Inferior parietal cortex (tissue), 1 donor: ENCODE data around the gene GNB4.
A peak's percentile ranks its signal among the peaks of the same experiment; 100 is the strongest.

ENCODE experiments used
- DNase-seq: peaks from one replicate; pipeline ENCODE4 v3.0.0-alpha.2; 2016; ENCODE audit errors: extremely low spot score

GNB4 gene

DNA sequence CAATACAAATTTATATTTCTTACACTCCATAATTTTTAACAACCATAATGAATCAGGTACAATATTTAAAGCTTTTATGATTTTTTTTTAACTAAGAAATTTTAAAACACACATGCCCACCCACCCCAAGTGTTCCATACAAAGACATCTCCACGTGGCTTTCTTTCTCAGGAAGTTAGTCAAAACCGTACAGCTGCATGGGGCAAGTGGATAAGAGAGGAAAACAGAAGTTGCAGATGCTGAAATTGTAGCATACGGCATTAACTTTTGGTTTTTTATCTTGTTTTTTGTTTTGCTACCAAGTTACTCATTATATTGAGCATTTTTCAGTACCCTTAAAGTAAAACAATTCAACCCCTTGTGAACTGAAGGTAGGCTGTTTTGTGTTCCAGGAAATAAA, 14.8 kb downstream of the GNB4 start:
- no peak for DNase-seq

DNA sequence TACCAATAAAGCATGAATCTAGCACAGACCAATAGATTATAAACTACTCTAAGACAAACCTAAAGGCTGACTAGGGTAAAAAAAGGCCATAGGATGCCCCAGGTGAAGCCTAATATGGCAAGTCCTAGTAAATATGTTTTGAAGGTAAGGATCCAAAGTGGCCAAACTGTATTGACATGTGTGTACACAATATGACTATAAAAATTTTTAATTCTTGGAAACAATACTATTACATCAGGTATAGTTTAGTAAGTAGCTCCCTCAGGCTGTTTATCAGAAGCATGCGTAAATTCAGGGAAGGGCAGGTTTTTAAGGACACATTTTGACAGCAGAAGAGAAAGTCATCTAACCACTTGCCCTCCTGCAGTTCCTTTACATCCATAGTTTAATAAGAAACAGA, 18.8 kb downstream of the GNB4 start:
- no peak for DNase-seq

DNA sequence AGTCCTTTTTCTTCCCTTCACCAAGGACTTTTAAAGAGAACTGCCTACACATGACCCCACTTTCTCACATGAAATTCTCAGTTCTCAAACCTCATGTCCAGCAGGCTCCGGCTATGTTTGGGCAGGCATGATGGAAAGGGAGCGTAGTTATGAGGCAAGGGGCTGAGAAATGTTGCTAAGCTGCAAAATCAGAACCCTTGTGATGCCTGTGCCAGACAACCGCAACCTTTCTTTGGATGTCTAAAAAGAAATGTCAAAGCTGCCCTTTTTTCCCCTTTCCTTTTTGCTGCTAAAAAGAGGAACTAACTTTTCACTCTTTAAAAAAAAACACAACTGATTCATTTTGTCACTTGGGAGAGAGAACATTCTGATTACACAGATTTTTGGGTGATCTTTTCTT, 19.2 kb downstream of the GNB4 start:
- DNase-seq, result no peak

- no peak for DNase-seq
These were observed 20.9 kb downstream of the GNB4 start for GRCh38 chr3:179430277-179430870.

DNA sequence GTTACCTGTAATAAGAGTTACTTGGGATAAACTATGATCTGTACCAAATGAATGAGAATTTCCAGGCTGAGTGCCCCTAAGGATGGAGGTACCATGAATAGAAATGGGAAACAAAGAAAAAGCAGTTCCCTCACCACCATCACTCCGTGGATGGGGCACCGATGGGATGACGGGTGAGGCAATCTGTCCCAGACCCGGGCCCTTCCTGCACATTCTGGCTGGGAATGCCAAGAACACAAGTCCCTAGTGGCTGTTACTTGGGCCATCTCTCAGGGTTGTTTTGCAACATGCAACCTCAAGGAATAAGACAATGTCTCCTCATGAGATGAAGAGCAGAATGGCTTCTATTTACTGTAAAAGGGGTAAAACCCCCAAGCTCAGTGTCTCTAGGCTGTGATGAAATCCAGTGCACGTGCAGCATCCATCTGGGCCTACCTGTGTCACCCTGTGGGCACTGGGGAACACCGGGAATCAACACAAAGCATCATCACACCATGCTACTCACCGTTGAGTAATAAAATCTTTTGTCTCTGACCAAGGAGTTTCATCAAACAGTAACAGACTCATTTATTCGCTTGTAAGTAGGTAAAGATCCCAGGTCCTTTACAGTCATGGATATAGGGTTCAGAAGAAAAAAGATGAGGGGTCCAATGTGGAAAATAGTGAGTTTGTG, 22.3 kb downstream of the GNB4 start:
- no peak for DNase-seq

GRCh38 chr3:179425075-179425474, 26.2 kb downstream of the GNB4 start:
- DNase-seq, result no peak

DNA sequence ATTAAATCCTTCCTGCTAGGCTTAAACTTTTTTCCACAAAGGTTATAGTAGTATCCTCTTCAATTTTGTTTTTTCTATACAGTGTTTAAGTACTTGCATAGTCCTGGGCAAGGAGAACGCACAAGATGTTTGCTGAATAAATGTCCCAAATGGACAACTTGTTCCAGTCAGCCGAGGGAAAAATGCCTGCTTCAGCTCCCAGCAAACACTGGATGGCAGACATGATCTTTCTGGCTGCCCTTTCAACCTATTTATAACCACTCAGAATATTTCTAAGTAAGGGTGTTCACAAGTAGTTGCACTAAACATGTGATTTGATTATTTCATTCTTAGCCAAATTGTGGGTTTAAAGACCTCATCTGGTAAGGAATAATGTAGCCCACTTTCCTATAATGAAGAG, 29.8 kb downstream of the GNB4 start:
- peak; percentile 48 for DNase-seq

DNA sequence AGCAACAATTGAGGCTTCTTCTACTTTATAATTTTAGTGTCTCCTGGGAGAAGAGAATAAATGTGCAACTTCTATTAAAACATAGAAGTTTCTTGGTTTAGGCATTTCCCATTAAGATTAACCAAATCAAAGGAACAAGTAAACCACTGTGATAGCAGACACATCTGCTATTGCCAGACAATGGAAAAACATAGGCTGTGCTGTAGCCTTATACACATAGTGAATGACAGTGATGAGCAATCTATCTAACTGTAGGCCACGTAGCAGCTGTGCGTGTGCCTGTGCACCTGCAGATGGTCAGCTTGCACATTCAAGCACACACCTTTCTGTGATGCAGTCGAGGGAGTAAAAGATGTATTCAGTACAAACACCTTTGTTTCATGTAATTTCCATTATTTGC, 32.7 kb downstream of the GNB4 start:
- no peak for DNase-seq

- DNase-seq, result no peak
These were observed 34.6 kb downstream of the GNB4 start for GRCh38 chr3:179416681-179417080.

GRCh38 chr3:179415377-179415776, 35.9 kb downstream of the GNB4 start:
- no peak for DNase-seq

GRCh38 chr3:179414804-179415203, 36.5 kb downstream of the GNB4 start:
- DNase-seq, result no peak

- DNase-seq, result no peak
These were observed 40.3 kb downstream of the GNB4 start for GRCh38 chr3:179410999-179411398.

- DNase-seq, result no peak
These were observed 40.9 kb downstream of the GNB4 start for GRCh38 chr3:179410331-179410730.

- no peak for DNase-seq
These were observed 47.0 kb downstream of the GNB4 start for GRCh38 chr3:179404307-179404706.

GRCh38 chr3:179402963-179403362, 48.3 kb downstream of the GNB4 start:
- no peak for DNase-seq

DNA sequence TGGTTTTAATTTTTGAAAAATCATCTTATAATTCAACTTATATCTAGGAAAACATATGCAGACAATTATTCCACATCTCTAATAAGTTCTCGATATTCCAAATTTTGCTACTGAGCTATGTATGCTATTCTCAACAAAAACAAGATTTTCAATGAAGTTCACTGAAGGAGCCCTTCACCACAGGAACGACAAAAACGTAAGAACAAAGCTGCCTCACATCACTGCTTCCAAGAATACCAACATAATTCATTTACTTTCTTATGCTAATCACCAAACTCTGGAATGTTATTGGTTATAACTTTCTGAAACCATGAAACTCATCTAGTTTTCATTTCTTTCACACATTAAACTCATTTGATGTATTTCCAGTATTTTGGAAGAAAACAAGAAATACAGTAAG, 49.7 kb downstream of the GNB4 start:
- no peak for DNase-seq

DNA sequence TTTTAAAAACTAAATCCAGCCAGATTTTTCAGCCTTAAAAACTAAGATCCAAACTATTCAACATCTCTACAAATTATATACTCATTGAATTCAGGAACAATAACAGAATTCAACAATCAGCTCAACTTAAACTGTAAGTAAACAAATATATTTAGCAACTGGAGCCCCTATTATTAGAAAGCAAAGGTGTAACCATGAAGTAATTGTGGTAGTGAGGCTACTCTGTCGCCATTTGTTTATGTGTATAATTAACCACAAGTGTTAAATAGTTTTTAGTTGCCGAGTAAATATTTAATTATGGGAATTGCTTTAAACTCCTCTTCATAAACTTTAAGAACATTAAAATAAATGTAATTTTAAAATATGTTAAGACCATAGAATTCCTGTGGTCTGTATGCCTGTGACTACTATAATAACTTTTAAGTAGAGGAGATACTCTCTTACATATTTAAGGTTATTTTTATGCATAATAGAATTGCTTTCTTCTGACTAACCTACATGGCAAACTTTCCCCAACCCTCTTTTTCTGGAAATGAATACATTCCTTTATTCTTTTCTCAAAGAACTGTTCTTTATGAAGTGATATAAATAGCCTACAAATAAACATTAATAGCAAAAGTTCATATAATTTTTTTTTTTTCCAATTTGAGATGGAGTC, 52.6 kb downstream of the GNB4 start:
- DNase-seq, result no peak

- DNase-seq, result no peak
These were observed 59.4 kb downstream of the GNB4 start for GRCh38 chr3:179391906-179392305.

- no peak for DNase-seq
These were observed 74.8 kb downstream of the GNB4 start for GRCh38 chr3:179376474-179376873.

DNA sequence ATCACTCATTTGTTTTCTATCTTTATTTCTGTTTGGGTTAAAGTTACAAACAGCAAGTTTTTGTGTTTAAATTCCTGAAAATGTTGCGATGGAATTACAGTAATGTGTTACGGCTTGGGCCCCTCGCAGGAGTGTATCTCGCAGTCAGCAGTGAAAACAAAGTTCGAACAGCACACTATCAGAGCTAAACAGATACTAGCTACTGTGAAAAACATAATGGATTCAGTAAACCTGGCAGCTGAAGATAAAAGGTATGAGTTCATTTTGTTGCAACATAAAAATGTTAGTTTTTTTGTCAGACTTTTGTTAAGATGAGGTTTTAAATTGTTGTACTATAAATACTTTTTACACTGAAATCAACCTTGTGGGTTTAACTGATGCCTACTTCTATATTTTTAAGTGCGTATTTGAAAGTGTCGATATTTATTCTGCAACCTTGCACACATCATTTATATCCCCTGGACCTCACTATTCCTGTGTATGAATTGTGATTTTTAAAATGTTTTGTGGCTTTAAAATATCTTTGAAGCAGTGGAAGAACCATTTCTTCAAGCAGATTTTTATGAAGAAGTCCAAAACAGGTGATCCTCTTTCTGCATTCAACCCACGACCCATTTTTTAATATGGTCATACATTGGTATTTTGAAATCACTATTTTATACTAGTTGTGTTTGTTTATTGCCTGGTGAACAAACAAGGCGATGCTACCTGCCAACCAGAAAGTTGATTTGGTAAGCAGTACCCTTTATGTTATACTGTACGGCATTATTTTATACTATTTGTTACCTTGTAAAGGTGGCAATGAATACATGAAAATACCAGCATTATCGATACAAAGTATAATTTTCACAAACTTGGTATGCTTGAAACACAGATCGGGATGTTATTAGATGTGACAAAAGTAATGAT, 75.9 kb downstream of the GNB4 start:
- DNase-seq, result no peak

GRCh38 chr3:179373938-179374337, 77.3 kb downstream of the GNB4 start:
- DNase-seq, result no peak

DNA sequence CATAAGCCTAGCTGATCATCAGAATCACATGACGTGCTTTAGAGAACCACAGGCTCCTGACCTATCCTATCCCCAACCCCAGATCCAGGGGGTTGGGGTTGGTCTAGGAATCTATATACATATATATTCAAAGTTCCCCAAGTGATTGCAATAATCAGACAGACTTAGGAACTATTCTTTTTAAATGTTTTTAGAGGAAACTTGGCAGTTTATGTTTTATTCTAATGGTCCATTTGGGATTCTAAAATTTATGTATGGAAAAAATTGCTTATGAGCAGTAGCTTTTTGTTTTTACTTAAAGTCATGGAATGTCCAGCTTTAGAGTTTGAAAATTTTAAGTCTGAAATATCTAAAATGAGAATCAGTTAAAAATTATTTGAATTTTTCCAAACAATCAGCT, 81.6 kb downstream of the GNB4 start:
- DNase-seq, result no peak
